ENCODE results near the gene ZFYVE19. TPM values are rescaled to one million over a fixed set of nuclear protein-coding genes. Genes with fewer than 3 reads are reported as not detected.

The ZFYVE19 gene
- total RNA-seq, 2 donors from 2014 or later: 24.6 to 26.6 TPM

GRCh38 chr15:40772014-40772413, 34.9 kb upstream of the ZFYVE19 start:
- no peak for DNase-seq (ENCODE audit: low spot score in 2 of 2)
- Mint-ChIP-seq H3K36me3 (peaks cover 6% of the 10 kb centered on the region in 2 donors), H3K9me3 (no peaks in the 10 kb centered on the region), H3K27ac (no peak overlapping the region)
- no peak for ATAC-seq

- Mint-ChIP-seq H3K9me3 (no peaks in the 10 kb centered on the region), H3K27ac (peak overlapping the region in 1 of 2 donors; percentile 55), H3K36me3 (peaks cover 6 to 8% of the 10 kb centered on the region in 2 donors)
- ATAC-seq (no peak), DNase-seq (ENCODE audit: low spot score in 2 of 2) (no peak)
These were observed 33.4 kb upstream of the ZFYVE19 start for GRCh38 chr15:40773496-40773895.

GRCh38 chr15:40773902-40774301, 33.0 kb upstream of the ZFYVE19 start:
- DNase-seq (ENCODE audit: low spot score in 2 of 2) (no peak), ATAC-seq (no peak)
- Mint-ChIP-seq H3K27ac (peak overlapping the region in 1 of 2 donors; percentile 64), H3K9me3 (no peaks in the 10 kb centered on the region), H3K36me3 (peaks cover 6 to 8% of the 10 kb centered on the region in 2 donors)

DNA sequence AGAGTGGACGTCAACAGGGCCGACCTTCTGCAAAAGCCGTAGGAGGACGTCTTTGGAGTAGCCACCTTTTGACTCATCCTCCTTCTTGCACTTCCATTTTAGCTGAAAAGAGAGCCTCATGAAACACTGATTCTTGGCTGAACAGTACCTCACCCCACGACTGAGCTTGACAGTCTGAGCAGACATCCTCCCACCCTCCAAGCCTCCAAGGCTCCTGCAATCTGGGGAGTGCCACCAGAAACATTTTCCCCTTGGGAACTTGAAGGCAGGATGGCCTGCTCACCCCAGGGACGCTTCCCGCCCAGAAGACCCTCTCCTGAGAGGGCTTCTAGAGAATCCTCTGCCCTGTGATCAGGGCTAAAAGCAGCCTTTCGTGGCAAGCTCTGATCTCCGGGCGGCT, 31.9 kb upstream of the ZFYVE19 start:
- Mint-ChIP-seq H3K27ac (peak overlapping the region in 1 of 2 donors; percentile 64), H3K36me3 (peaks cover 12 to 13% of the 10 kb centered on the region in 2 donors), H3K9me3 (no peaks in the 10 kb centered on the region)
- no peak for DNase-seq (ENCODE audit: low spot score in 2 of 2)
- no peak for ATAC-seq

DNA sequence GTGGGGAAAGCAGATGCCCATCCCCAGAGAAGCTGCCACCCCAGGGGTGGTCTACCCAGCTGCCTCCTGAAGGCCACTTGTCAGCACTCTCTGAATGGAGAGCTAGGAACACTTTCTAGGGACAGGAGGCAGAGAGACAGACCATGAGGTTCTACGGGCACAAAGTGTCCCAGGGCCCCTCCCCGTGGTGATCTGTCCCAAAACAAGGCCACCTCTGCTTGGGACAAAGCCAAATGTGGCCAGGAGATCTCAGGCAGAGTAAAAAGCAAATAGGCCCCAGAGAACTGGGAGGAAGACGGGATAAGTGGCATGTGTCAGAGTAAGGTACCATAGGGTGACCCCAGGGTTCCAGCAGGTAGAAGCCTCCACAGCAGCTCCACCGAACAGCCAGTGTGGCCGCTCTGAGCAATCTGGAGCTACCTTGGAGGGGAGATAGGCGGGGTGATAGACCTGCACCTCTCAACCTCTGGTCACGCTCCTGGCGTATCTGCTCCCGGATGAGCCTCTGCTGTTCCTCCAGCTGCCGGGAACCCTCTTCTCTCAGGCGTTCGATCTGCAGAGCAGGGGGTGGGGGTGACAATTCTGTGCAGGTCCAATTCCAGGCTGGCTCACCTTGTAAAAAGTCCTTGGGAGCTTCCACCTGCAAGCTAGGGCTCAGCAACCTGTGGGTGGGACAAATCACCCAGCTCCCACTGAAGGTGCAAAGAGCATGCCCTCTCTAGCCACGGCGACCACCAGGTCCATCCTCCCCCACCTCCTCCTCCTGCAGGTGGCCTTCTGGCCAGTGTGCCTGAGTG, 31.0 kb upstream of the ZFYVE19 start:
- H3K27ac Mint-ChIP-seq: peak overlapping the region; percentile 3 to 75
- no peaks in the 10 kb centered on the region for H3K9me3 Mint-ChIP-seq
- DNase-seq (ENCODE audit: low spot score in 2 of 2): no peak
- no peak for ATAC-seq
- peaks cover 12 to 13% of the 10 kb centered on the region in 2 donors for H3K36me3 Mint-ChIP-seq

- DNase-seq (ENCODE audit: low spot score in 2 of 2) (no peak), ATAC-seq (peak; percentile 70 to 85)
- H3K27ac Mint-ChIP-seq: peak overlapping the region; percentile 3 to 75
- H3K9me3 Mint-ChIP-seq: no peaks in the 10 kb centered on the region
- H3K36me3 Mint-ChIP-seq: peaks cover 12 to 13% of the 10 kb centered on the region in 2 donors
These were observed 30.2 kb upstream of the ZFYVE19 start for GRCh38 chr15:40776537-40777141.

DNA sequence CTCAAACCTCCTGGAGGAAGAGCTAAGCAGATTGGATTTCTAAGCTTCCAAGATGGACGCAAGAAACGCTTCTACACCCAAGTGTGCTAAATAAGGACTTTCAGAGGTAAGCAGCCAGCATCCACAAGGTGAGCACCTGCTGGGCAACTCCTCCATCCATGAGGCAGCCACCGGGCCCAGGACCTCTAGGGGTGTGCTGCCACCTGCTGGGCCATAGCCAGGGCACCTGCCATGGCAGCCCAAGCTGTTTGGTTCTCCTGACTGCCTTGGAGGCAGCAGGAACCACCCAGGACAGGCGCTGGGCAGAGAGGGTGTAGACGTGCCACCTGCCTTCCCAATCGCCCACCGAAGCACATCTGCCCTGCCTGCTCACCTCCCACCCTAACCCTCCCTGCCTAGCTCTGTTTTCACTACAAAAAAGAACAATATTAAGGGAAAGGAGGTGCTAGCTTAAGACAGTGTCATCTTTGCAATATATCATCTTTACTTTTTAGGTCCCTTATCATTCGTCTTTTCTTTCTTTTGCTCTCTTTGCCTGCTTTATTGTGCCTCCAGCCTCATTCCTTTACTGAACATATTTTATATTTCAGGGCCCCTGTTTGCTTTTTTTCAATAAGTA, 24.2 kb upstream of the ZFYVE19 start:
- peak; percentile 79 for DNase-seq (ENCODE audit: low spot score in 2 of 2)
- peak; percentile 85 to 90 for ATAC-seq
- peaks cover 5% of the 10 kb centered on the region in 2 donors for H3K36me3 Mint-ChIP-seq
- H3K9me3 Mint-ChIP-seq: no peaks in the 10 kb centered on the region
- no peak overlapping the region for H3K27ac Mint-ChIP-seq

DNA sequence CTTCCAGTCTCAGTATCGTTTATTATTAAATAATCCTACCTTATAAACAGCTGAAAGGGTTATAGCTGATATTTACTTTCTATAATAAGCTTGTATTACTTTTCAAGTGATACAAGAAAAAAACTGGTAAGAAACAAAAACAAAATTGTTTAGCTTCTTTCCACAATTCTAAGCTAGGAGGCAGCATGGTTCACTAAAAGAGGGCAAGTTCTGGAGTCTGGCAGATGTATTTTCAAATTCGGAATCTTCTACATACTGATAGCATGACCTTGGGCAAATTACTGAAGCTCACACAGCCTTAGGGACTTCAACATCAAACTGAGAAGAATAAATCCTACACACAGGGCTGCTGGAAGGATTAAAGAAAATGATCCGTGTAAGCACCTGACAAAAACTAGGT, 21.7 kb upstream of the ZFYVE19 start:
- H3K27ac Mint-ChIP-seq: no peak overlapping the region
- H3K36me3 Mint-ChIP-seq: no peaks in the 10 kb centered on the region
- no peaks in the 10 kb centered on the region for H3K9me3 Mint-ChIP-seq

GRCh38 chr15:40785814-40786213, 21.1 kb upstream of the ZFYVE19 start:
- ATAC-seq (no peak), DNase-seq (ENCODE audit: low spot score in 2 of 2) (no peak)
- no peaks in the 10 kb centered on the region for H3K9me3 Mint-ChIP-seq
- H3K36me3 Mint-ChIP-seq: no peaks in the 10 kb centered on the region
- no peak overlapping the region for H3K27ac Mint-ChIP-seq

More for the DNA sequence above, 21.7 kb upstream of the ZFYVE19 start:
- DNase-seq (ENCODE audit: low spot score in 2 of 2) (no peak), ATAC-seq (no peak)

DNA sequence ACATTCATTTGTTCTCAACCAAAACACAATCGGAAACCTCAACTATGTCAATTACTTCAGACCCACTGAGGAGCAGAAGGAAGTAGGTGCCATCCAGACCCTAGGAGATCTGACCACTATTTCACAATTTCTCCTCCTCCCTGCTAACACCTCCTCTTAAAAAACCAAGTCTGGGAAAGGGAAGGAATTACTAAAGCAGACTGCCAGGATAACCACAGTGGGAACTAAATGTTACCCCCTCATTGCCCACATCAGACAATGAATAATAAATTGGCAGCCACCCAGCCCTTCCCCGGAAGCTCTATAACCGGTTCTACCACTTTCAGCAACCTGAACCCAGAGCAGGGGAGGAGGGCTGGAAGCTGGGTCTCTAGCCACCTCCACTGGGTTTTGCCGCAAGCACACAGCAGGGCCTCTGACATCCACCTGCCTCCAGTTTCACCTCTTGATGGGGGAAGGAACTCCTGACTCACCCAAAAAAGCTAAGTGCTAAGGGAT, 19.5 kb upstream of the ZFYVE19 start:
- Mint-ChIP-seq H3K9me3 (no peaks in the 10 kb centered on the region), H3K27ac (peak overlapping the region; percentile 60 to 68), H3K36me3 (no peaks in the 10 kb centered on the region)
- ATAC-seq: peak; percentile 87 to 89
- peak; percentile 58 to 76 for DNase-seq (ENCODE audit: low spot score in 2 of 2)

DNA sequence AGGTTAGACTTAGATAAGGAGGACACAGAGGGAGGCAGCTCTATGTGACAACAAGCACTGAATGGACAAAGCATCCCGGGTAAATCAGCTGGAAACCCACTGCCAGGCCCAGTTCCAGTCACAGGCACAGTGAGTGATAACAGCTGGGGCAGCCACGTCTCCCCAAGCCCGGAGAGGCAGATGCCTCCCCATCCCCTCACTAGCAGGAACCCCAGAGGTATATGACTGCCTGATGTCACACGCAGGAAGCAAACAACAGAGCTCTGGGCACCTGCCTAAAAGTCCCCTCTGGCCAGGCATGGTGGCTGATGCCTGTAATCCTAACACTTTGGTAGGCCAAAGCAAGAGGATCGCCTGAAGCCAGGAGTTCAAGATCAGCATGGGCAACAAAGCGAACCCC, 18.9 kb upstream of the ZFYVE19 start:
- peak; percentile 9 to 36 for ATAC-seq
- H3K27ac Mint-ChIP-seq: peak overlapping the region; percentile 60 to 68
- DNase-seq (ENCODE audit: low spot score in 2 of 2): no peak

DNA sequence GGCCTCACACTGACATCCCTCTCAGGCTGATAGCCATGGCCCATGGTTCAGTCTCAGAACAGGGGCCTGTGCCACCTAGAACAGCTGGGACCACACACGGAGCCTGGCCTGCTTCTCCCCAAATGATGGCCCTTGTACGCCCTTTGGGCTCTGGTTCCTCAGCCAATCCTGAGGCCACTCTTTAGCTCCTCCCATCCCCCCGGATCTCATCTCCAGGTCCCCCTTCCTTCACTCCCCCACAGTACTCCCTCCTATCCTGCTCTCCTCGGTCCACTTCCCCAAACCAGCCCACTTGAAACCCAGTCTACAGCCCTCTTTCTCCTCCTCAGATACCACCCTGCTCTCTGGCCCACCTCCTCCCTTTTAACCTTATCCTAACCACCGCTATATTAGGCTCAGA, 17.8 kb upstream of the ZFYVE19 start:
- Mint-ChIP-seq H3K36me3 (no peaks in the 10 kb centered on the region), H3K9me3 (no peaks in the 10 kb centered on the region), H3K27ac (peak overlapping the region in 1 of 2 donors; percentile 50)
- ATAC-seq (no peak), DNase-seq (ENCODE audit: low spot score in 2 of 2) (no peak)

More for the DNA sequence above, 18.9 kb upstream of the ZFYVE19 start:
- Mint-ChIP-seq H3K36me3 (no peaks in the 10 kb centered on the region), H3K9me3 (no peaks in the 10 kb centered on the region)

DNA sequence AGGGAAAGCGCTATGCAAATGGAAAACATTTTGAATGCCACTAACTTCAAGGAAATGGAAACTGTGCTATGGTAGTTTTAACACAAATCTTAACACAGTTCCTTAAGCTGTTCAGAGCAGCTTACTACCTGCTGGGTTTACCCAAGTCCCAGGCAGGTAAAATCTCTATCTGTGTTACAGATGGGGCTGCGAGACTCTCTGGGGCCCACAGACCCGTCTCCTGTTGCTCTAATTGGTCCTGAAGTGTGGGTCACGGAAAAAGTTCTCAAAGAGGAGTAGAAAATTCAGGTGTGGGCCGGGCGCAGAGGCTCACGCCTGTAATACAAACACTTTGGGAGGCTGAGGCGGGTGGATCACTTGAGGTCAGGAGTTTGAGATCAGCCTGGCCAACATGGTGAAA, 16.9 kb upstream of the ZFYVE19 start:
- Mint-ChIP-seq H3K36me3 (no peaks in the 10 kb centered on the region), H3K9me3 (no peaks in the 10 kb centered on the region), H3K27ac (no peak overlapping the region)
- no peak for ATAC-seq
- no peak for DNase-seq (ENCODE audit: low spot score in 2 of 2)

GRCh38 chr15:40790718-40791117, 16.2 kb upstream of the ZFYVE19 start:
- H3K9me3 Mint-ChIP-seq: no peaks in the 10 kb centered on the region
- no peaks in the 10 kb centered on the region for H3K36me3 Mint-ChIP-seq
- no peak for ATAC-seq
- DNase-seq (ENCODE audit: low spot score in 2 of 2): no peak
- no peak overlapping the region for H3K27ac Mint-ChIP-seq

GRCh38 chr15:40792394-40792793, 14.5 kb upstream of the ZFYVE19 start:
- ATAC-seq: no peak
- H3K27ac Mint-ChIP-seq: no peak overlapping the region
- H3K36me3 Mint-ChIP-seq: no peaks in the 10 kb centered on the region
- no peak for DNase-seq (ENCODE audit: low spot score in 2 of 2)
- no peaks in the 10 kb centered on the region for H3K9me3 Mint-ChIP-seq

DNA sequence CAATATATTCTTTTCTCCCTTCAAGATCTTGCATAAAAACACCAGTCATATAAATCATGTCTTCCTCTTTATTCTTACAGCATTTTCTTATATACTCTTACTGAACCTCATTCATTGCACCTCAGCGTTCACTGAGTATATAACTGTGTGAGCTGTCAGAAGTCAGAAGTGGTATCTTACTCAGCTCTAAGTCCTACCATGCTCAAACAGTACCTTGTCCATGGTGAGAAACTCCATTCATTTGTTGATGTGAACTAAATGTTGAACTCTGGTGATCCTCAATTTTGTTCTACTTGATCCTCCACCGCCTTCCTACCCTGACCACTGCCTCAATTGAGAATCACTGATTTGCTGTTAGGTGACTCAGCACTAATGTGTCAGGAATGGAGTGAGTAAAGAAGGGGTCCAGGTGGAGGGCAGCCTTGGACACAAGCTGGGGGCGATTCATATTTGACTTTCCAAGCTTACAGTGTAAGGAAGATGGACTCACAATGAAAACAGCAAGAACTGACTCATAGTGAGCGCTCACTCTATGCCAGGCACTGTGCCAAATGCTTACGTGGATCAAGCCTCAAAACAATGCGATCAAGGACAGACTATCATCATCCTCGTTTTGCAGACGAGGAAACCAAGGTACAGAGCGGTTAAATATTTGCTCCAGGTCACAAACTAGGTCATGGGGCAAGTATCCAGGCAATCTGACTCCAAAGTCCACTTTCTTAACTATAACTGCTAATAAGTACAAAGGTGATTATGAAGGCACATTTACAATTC, 13.5 kb upstream of the ZFYVE19 start:
- DNase-seq (ENCODE audit: low spot score in 2 of 2) (peak in 1 of 2 donors; percentile 43), ATAC-seq (peak; percentile 80 to 88)
- H3K36me3 Mint-ChIP-seq: peaks cover 0 to 8% of the 10 kb centered on the region in 2 donors
- no peaks in the 10 kb centered on the region for H3K9me3 Mint-ChIP-seq
- peak overlapping the region in 1 of 2 donors; percentile 2 for H3K27ac Mint-ChIP-seq
